PC-3 (cell line): ENCODE results near the gene ARHGDIG. TPM values are rescaled to one million over a fixed set of nuclear protein-coding genes. Genes with fewer than 3 reads are reported as not detected.

Source experiments
- ATAC-seq: fragments of 200-7000 bp; cut with Tn5 transposase; 2 replicates; pipeline ENCODE4 v1.9.1; 2020; ENCODE audit warnings: mild to moderate bottlenecking, moderate library complexity
- BruUV-seq: library from RNA; stranded (reverse); fragments of 400-500 nt; replicated peaks from 2 replicates; lab custom pipeline; 2021; lab: Mats Ljungman, UMichigan
- CTCF ChIA-PET: fragments of 300-600 bp; sonication (Branson Sonifier 250); formaldehyde crosslinking; loops from one replicate; lab custom pipeline; 2022; ENCODE audit warnings: antibody characterized with exemption; lab: Charles Lee
- POLR2A ChIA-PET: fragments of 300-600 bp; sonication (Branson Sonifier 250); formaldehyde crosslinking; loops from one replicate; lab custom pipeline; 2022; ENCODE audit warnings: antibody characterized with exemption; ENCODE audit not compliant: unreplicated experiment; lab: Charles Lee
- DNase-seq: peaks from one replicate; pipeline ENCODE4 v3.0.0-alpha.2; 2015
- H2AFZ ChIP-seq: fragments of 300-600 bp; sonication (generic); 2 replicates; pipeline ENCODE4 v1.6.0; 2016; ENCODE audit warnings: antibody characterized with exemption, low read length
- H3F3A ChIP-seq: fragments of 300-600 bp; sonication (generic); one replicate; pipeline ENCODE4 v1.6.0; 2017; ENCODE audit warnings: antibody characterized with exemption, low read length, control low read depth, mild to moderate bottlenecking; ENCODE audit not compliant: unreplicated experiment
- H3K27ac ChIP-seq: fragments of 300-600 bp; sonication (generic); 2 replicates; pipeline ENCODE4 v1.5.1; 2016; ENCODE audit warnings: mild to moderate bottlenecking, low read length
- H3K27me3 ChIP-seq: fragments of 300-600 bp; sonication (generic); 2 replicates; pipeline ENCODE4 v1.6.1; 2016; ENCODE audit warnings: low read length, mixed read lengths
- H3K36me3 ChIP-seq: fragments of 300-600 bp; sonication (generic); 2 replicates; pipeline ENCODE4 v1.6.1; 2016; ENCODE audit warnings: low read depth, mixed run types, low read length, mixed read lengths
- H3K4me1 ChIP-seq: fragments of 300-600 bp; sonication (generic); 2 replicates; pipeline ENCODE4 v1.5.1; 2016; ENCODE audit warnings: low read length; ENCODE audit not compliant: insufficient read depth
- H3K4me2 ChIP-seq: fragments of 300-600 bp; sonication (generic); 2 replicates; pipeline ENCODE4 v1.6.0; 2016; ENCODE audit warnings: low read length
- H3K4me3 ChIP-seq: fragments of 300-600 bp; sonication (generic); 2 replicates; pipeline ENCODE4 v1.5.1; 2016; ENCODE audit warnings: mild to moderate bottlenecking, low read length, mixed read lengths
- H3K79me2 ChIP-seq: fragments of 300-600 bp; sonication (generic); 2 replicates; pipeline ENCODE4 v1.6.1; 2017; ENCODE audit warnings: low read length, mixed read lengths
- H3K9ac ChIP-seq: fragments of 300-600 bp; sonication (generic); 2 replicates; pipeline ENCODE4 v1.6.0; 2016; ENCODE audit warnings: mild to moderate bottlenecking, low read length
- H3K9me2 ChIP-seq: fragments of 300-600 bp; sonication (generic); replicated peaks from 2 replicates; pipeline ENCODE4 v1.6.1; 2016; ENCODE audit warnings: mixed run types, low read length, mixed read lengths
- H3K9me3 ChIP-seq: fragments of 300-600 bp; sonication (generic); 2 replicates; pipeline ENCODE4 v1.6.1; 2016; ENCODE audit warnings: low read length, mixed read lengths
- H4K20me1 ChIP-seq: fragments of 300-600 bp; sonication (generic); 2 replicates; pipeline ENCODE4 v1.6.1; 2016; ENCODE audit warnings: low read length, mixed read lengths
- CTCF ChIP-seq: fragments of 300-600 bp; sonication (generic); conservative IDR thresholded peaks from 2 replicates; pipeline ENCODE4 v1.5.1; 2017; ENCODE audit warnings: antibody characterized with exemption, low read depth, mild to moderate bottlenecking, low read length
- EZH2 ChIP-seq: fragments of 300-600 bp; sonication (generic); IDR thresholded peaks from one replicate; pipeline ENCODE4 v1.6.1; 2017; ENCODE audit warnings: antibody characterized with exemption, mild to moderate bottlenecking, low read length; ENCODE audit not compliant: unreplicated experiment
- EZH2phosphoT487 ChIP-seq: fragments of 300-600 bp; sonication (generic); IDR thresholded peaks from 2 replicates; pipeline ENCODE4 v1.6.1; 2018; ENCODE audit warnings: mild to moderate bottlenecking, antibody characterized with exemption, low read length, borderline replicate concordance
- intact Hi-C: fragments of 100-400 bp; cut with micrococcal nuclease; formaldehyde crosslinking; loops from 2 replicates; pipeline ENCODE4 v1.9.0; 2023
- total RNA-seq: library from RNA; depleted of rRNA; stranded (reverse); fragments of >200 nt; gene quantifications from 2 replicates; pipeline ENCODE4 v1.2.3, GENCODE V29; 2014

Gene ARHGDIG
- total RNA-seq, 1 experiment from 2014 or later = not detected

- ATAC-seq (no peak), DNase-seq (no peak)
- Histone ChIP-seq H3K27ac (no peak overlapping the region), H3K9me3 (no peaks in the 10 kb centered on the region), H3F3A (no peaks in the 10 kb centered on the region), H3K4me2 (no peak overlapping the region), H3K79me2 (no peaks in the 10 kb centered on the region), H3K9ac (no peak overlapping the region), H3K4me3 (no peak overlapping the region), H3K9me2 (no peaks in the 10 kb centered on the region), H4K20me1 (no peaks in the 10 kb centered on the region), H3K4me1 (no peaks in the 10 kb centered on the region), H3K36me3 (no peaks in the 10 kb centered on the region), H2AFZ (no peak overlapping the region), H3K27me3 (no peaks in the 10 kb centered on the region)
- intact Hi-C loops = no loop called here
- POLR2A ChIA-PET = no interaction called here
- TF ChIP-seq EZH2 (no peak), CTCF (no peak), EZH2phosphoT487 (no peak)
- CTCF ChIA-PET = no interaction called here
- BruUV-seq = no TSS peak
Measured at GRCh38 chr16:261031-261691, 19.2 kb upstream of the ARHGDIG start.

GRCh38 chr16:262121-262745 lies 18.2 kb upstream of the ARHGDIG start:
- H3F3A ChIP-seq = no peaks in the 10 kb centered on the region
- no peaks in the 10 kb centered on the region for H3K9me3 ChIP-seq
- H2AFZ ChIP-seq = no peak overlapping the region
- H3K9ac ChIP-seq = no peak overlapping the region
- POLR2A ChIA-PET = no interaction called here
- no peaks in the 10 kb centered on the region for H3K9me2 ChIP-seq
- no peaks in the 10 kb centered on the region for H3K27me3 ChIP-seq
- no peaks in the 10 kb centered on the region for H4K20me1 ChIP-seq
- H3K36me3 ChIP-seq = no peaks in the 10 kb centered on the region
- intact Hi-C loops = no loop called here
- H3K4me3 ChIP-seq = no peak overlapping the region
- DNase-seq = no peak
- no TSS peak for BruUV-seq
- CTCF ChIA-PET = no interaction called here
- ATAC-seq = no peak
- no peak overlapping the region for H3K4me2 ChIP-seq
- H3K27ac ChIP-seq = no peak overlapping the region
- H3K79me2 ChIP-seq = no peaks in the 10 kb centered on the region
- TF ChIP-seq EZH2phosphoT487 = no peak
- TF ChIP-seq EZH2 = no peak
- no peak for TF ChIP-seq CTCF
- H3K4me1 ChIP-seq = no peaks in the 10 kb centered on the region

GRCh38 chr16:263182-263774 lies 17.1 kb upstream of the ARHGDIG start:
- no peaks in the 10 kb centered on the region for H3F3A ChIP-seq
- H3K79me2 ChIP-seq = no peaks in the 10 kb centered on the region
- no peaks in the 10 kb centered on the region for H3K9me3 ChIP-seq
- intact Hi-C loops = no loop called here
- no peak for ATAC-seq
- H3K27ac ChIP-seq = no peak overlapping the region
- H3K36me3 ChIP-seq = no peaks in the 10 kb centered on the region
- H2AFZ ChIP-seq = no peak overlapping the region
- H3K4me3 ChIP-seq = no peak overlapping the region
- BruUV-seq = no TSS peak
- no peaks in the 10 kb centered on the region for H4K20me1 ChIP-seq
- H3K9me2 ChIP-seq = no peaks in the 10 kb centered on the region
- no peak overlapping the region for H3K9ac ChIP-seq
- H3K4me1 ChIP-seq = no peaks in the 10 kb centered on the region
- TF ChIP-seq EZH2 (no peak), CTCF (no peak), EZH2phosphoT487 (no peak)
- DNase-seq = no peak
- no peaks in the 10 kb centered on the region for H3K27me3 ChIP-seq
- CTCF ChIA-PET = no interaction called here
- no peak overlapping the region for H3K4me2 ChIP-seq
- POLR2A ChIA-PET = no interaction called here
